Measurements from ENCODE around the gene SIGLEC11. TPM values are rescaled to one million over a fixed set of nuclear protein-coding genes. Genes with fewer than 3 reads are reported as not detected.
"Not testable (repeated sequence)": the region's sequence is repeated elsewhere in the genome, so short reads cannot be mapped to it uniquely, and the experiment has no call there.

The SIGLEC11 gene
- total RNA-seq, 1 donor from 2014 or later = 0.06 TPM

- DNase-seq (ENCODE audit: extremely low read depth, low read depth, low spot score) = no peak
Observed at GRCh38 chr19:49951806-49952478, 9.0 kb downstream of the SIGLEC11 start.

GRCh38 chr19:49950956-49951526 lies 9.9 kb downstream of the SIGLEC11 start:
- no peak for DNase-seq (ENCODE audit: extremely low read depth, low read depth, low spot score)

DNA sequence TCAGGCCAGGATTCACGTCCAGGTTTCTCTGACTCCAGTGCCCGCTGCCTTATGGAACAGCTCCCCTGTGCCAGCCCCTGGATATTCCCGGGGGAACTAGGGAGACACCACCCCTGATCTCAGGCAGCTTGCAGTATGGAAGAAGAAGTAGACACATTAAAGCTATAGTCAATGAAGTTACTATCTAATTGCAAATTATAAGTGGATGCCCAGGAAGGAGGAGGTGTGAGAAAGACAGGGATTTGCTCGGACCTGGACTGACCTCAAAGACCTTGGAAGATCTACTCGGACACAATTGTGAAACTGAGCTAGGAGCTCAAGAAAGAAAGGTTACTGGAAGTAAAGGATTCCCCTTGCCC lies 10.4 kb downstream of the SIGLEC11 start:
- no peak for DNase-seq (ENCODE audit: extremely low read depth, low read depth, low spot score)

- no peak for DNase-seq (ENCODE audit: extremely low read depth, low read depth, low spot score)
Observed at GRCh38 chr19:49949742-49950589, 11.0 kb downstream of the SIGLEC11 start.

DNA sequence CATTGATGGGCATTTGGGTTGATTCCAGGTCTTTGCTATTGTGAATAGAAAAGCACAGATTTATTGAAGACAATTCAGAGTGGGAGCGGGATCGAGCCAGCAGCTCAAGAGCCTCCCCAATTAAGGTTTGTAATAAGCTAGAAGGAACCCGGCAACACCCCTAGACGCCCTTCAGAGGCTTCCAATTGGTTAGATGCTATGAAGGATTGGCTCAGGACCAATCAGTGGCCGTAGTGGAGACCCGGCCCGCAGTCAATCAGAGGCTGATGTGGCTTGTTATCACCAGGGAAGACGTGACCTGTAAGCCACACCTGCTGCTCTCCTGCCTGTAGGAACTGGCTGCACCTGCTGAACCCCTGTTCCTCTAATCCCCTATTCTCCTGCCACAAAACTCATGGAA lies 14.6 kb downstream of the SIGLEC11 start:
- DNase-seq (ENCODE audit: extremely low read depth, low read depth, low spot score) = no peak

- not testable (repeated sequence) for DNase-seq (ENCODE audit: extremely low read depth, low read depth, low spot score)
Observed at GRCh38 chr19:49944567-49944966, 16.4 kb downstream of the SIGLEC11 start.

- no peak for DNase-seq (ENCODE audit: extremely low read depth, low read depth, low spot score)
Observed at GRCh38 chr19:49940482-49940791, 20.5 kb downstream of the SIGLEC11 start.

GRCh38 chr19:49939721-49940481 lies 21.1 kb downstream of the SIGLEC11 start:
- no peak for DNase-seq (ENCODE audit: extremely low read depth, low read depth, low spot score)

GRCh38 chr19:49938662-49939061 lies 22.3 kb downstream of the SIGLEC11 start:
- DNase-seq (ENCODE audit: extremely low read depth, low read depth, low spot score) = no peak

DNA sequence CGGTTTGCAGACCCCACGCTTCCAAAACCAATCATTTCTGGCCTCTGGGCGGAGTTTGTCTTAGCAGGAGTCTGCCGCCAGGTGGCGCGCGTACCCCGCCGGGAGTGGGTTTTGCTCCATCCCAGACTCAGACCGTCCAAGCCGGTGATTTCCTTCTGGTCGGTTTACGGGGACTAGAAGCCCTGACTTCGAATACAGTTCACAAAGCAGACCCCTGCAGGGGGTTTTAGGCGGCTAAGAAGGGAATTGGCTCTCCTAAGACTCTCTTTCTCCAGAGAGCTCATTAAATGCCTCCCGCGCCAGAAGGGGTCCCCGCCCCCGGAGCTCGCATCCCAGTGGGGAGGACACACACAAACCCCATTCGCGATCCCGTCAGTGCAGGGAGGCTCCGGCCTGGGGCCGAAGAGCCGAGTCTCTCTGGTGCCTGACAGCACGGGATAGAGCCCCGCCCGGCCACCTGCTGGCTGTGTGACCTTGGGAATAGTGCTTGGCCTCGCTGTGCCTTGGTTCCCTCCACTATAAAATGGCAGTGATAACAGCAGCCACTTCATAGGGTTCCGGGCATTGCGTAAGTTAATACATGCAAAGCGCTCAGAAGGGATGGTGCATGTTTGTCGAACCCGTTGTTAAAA lies 23.1 kb downstream of the SIGLEC11 start:
- no peak for DNase-seq (ENCODE audit: extremely low read depth, low read depth, low spot score)

DNA sequence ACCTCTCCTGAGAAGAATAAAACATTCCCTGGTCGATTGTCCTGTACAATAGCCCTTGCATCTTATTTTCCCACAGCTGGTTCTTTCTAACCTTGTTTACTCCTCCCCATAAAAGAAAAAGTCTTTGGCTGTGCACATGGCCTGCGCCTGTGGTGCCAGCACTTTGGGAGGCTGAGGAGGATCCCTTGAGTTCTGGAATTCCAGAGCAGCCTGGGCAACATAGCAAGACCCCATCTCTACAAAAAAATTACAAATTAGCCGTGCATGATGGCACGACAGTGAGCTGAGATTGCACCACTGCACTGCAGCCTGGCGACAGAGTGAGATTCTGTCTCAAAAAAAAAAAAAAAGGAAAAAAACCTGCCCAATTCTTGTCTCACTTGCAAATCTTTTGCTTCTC lies 24.4 kb downstream of the SIGLEC11 start:
- no peak for DNase-seq (ENCODE audit: extremely low read depth, low read depth, low spot score)

- no peak for DNase-seq (ENCODE audit: extremely low read depth, low read depth, low spot score)
Observed at GRCh38 chr19:49933643-49934042, 27.3 kb downstream of the SIGLEC11 start.

DNA sequence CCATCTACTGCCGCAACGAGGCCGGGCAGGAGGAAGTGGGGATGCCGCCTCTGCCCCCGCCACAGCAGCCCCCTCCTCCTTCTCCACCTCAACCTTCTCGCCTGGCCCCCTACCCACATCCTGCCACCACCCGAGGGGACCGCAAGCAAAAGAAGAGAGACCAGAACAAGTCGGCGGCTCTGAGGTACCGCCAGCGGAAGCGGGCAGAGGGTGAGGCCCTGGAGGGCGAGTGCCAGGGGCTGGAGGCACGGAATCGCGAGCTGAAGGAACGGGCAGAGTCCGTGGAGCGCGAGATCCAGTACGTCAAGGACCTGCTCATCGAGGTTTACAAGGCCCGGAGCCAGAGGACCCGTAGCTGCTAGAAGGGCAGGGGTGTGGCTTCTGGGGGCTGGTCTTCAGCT lies 28.2 kb downstream of the SIGLEC11 start:
- no peak for DNase-seq (ENCODE audit: extremely low read depth, low read depth, low spot score)

DNA sequence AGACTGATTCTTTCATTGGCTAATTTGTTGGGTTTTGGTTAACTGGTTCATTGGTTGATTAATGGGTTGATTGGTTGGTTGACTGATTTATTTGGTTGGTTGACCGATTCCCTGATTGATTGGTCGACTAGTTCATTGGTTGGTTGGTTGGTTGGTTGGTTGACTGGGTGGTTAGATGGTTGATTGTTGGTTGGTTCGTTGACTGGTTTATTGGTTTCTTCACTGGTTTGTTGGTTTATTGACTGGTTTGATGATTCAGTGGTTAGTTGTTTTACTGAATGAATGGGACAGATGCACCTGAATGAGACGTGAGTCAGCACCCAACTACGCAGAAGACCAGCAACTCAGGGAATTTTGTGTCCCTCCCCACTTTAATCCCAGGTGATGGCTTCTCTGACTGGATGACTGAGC lies 28.9 kb downstream of the SIGLEC11 start:
- no peak for DNase-seq (ENCODE audit: extremely low read depth, low read depth, low spot score)

- DNase-seq (ENCODE audit: extremely low read depth, low read depth, low spot score) = no peak
Observed at GRCh38 chr19:49931293-49932040, 29.5 kb downstream of the SIGLEC11 start.

DNA sequence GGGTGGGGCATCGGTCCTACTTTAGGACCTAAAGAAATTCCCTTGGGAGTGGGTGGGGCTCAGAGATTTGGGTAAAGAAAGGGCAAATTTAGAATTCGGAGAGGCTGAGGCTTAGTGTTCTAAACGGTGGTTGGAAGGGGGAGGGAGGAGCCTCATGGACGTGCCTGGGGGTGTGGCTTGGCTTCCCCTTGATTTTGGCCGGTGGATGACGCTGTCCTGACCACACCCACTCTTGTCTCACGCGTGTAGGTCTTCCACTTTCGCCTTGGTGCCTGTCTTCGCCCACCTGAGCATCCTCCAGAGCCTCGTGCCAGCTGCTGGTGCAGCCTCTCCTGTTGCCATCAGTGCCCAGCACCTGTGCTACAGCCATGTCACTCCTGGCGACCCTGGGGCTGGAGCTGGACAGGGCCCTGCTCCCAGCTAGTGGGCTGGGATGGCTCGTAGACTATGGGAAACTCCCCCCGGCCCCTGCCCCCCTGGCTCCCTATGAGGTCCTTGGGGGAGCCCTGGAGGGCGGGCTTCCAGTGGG lies 30.4 kb downstream of the SIGLEC11 start:
- DNase-seq (ENCODE audit: extremely low read depth, low read depth, low spot score) = no peak

- peak; percentile 98 for DNase-seq (ENCODE audit: extremely low read depth, low read depth, low spot score)
Observed at GRCh38 chr19:49929611-49930482, 31.1 kb downstream of the SIGLEC11 start.

DNA sequence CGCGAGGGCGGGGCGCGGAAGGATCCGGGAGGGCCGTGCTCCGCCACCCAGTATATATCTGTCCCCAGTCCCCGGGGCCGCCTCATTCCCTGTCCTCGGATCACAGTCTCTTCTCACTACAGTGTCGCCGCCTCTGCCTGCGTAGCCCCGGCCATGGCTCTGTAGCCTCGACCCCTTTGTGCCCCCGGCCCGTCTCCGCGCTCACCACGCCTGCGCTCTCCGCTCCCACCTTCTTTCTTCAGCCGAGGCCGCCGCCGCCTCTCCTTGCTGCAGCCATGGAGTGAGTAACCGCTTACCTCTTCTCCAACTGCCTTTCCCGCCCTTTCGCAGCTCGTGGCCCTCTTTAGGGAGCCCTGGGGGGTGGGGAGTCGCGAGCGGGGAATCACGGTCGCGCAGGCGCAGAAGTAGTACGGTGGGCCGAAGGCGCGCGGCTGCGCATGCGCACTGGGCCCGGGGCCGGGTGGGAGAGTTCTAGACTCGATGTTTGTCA lies 31.8 kb downstream of the SIGLEC11 start, which contains the start of the genes ATF5 and NUP62:
TSS of gene ATF5 (plus strand) at position 85 of the 490 bp plus-strand sequence. CDS start 1,646 bp downstream, outside the sequence.
TSS of gene NUP62 (minus strand) at position 384 of the 490 bp plus-strand sequence. CDS start 19,697 bp downstream, outside the sequence.
- DNase-seq (ENCODE audit: extremely low read depth, low read depth, low spot score) = no peak
